Measurements from ENCODE around the gene SIGLEC10.

DNA sequence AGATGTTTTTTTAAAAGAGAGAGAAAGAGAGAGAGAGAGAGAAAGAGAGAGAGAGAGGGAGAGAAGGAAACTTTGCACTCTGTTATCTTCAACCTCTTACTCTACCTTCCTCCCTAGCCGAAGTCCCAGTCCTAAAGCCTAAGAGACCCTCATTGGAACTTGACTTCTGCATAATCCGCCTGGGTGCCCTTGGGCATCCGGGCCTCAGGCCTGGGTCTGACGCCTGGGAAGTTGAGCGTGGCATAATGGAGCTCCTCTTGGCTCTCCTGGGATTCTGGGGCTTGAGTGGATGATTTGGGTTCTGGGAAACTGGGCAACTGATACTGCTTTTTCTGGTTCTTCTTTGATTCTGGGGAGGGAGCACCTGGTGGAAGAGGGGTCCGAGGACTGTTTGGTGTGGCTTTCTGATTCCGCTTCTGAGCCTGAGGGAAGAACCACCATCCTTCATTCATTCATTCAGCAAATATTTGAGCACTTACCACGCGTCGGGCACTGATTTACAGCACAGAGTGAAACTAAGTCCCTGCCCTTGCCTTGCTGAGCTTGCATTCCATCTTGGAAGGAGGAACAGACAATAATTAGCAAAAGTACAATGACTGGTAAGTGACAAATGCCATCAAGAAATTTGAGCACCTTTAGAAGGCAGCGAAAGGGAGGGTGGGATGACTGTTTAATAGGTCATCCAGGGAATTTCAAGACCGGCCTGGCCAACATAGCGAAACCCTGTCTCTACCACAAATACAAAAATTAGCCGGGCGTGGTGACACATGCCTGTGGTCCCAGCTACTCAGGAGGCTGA is 6.3 kb downstream of the SIGLEC10 start:
- no peak for TF ChIP-seq POLR2AphosphoS5 (IDR thresholded peaks at IDR 0.05; ENCODE audit: low read depth, low read length)
- TF ChIP-seq, protein P1, sequence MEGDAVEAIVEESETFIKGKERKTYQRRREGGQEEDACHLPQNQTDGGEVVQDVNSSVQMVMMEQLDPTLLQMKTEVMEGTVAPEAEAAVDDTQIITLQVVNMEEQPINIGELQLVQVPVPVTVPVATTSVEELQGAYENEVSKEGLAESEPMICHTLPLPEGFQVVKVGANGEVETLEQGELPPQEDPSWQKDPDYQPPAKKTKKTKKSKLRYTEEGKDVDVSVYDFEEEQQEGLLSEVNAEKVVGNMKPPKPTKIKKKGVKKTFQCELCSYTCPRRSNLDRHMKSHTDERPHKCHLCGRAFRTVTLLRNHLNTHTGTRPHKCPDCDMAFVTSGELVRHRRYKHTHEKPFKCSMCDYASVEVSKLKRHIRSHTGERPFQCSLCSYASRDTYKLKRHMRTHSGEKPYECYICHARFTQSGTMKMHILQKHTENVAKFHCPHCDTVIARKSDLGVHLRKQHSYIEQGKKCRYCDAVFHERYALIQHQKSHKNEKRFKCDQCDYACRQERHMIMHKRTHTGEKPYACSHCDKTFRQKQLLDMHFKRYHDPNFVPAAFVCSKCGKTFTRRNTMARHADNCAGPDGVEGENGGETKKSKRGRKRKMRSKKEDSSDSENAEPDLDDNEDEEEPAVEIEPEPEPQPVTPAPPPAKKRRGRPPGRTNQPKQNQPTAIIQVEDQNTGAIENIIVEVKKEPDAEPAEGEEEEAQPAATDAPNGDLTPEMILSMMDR (IDR thresholded peaks at IDR 0.05) = no peak
- TF ChIP-seq TCF7L2 (IDR thresholded peaks at IDR 0.05; ENCODE audit: low read depth, low read length) = no peak
- TF ChIP-seq SIN3A (IDR thresholded peaks at IDR 0.05; ENCODE audit: borderline replicate concordance, insufficient read depth, low read depth, low read length) = no peak
- TF ChIP-seq, protein P2, sequence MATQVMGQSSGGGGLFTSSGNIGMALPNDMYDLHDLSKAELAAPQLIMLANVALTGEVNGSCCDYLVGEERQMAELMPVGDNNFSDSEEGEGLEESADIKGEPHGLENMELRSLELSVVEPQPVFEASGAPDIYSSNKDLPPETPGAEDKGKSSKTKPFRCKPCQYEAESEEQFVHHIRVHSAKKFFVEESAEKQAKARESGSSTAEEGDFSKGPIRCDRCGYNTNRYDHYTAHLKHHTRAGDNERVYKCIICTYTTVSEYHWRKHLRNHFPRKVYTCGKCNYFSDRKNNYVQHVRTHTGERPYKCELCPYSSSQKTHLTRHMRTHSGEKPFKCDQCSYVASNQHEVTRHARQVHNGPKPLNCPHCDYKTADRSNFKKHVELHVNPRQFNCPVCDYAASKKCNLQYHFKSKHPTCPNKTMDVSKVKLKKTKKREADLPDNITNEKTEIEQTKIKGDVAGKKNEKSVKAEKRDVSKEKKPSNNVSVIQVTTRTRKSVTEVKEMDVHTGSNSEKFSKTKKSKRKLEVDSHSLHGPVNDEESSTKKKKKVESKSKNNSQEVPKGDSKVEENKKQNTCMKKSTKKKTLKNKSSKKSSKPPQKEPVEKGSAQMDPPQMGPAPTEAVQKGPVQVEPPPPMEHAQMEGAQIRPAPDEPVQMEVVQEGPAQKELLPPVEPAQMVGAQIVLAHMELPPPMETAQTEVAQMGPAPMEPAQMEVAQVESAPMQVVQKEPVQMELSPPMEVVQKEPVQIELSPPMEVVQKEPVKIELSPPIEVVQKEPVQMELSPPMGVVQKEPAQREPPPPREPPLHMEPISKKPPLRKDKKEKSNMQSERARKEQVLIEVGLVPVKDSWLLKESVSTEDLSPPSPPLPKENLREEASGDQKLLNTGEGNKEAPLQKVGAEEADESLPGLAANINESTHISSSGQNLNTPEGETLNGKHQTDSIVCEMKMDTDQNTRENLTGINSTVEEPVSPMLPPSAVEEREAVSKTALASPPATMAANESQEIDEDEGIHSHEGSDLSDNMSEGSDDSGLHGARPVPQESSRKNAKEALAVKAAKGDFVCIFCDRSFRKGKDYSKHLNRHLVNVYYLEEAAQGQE (IDR thresholded peaks at IDR 0.05; ENCODE audit: insufficient read depth in 1 of 2, low read depth in 2 of 2, low read length in 1 of 2) = no peak
